ENCODE results near the gene VPS4A. TPM values are rescaled to one million over a fixed set of nuclear protein-coding genes. Genes with fewer than 3 reads are reported as not detected.

Gene VPS4A
- total and polyA plus RNA-seq, 2 of the 4 experiments (the other 2 are of a cell fraction) = 23.3 to 25.2 TPM

DNA sequence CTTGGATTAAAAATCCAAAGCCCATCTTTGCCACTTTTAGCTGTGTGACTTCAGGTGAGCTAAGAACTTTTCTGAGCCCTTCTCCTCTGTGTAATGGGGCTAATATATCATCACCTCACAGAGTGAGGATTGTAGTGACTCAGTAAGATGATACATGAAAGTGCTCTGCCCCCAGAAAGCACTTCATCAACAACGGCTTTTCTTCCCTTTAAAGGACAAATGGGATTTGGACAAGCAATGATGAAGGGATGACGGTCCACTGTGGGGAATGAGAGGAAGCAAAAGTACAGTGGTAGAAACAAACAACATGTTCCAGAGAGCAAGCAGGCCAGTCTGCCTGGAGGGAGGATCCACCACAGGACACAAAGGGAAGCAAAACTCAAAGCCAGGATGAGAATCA, 54.8 kb downstream of the VPS4A start:
- Histone ChIP-seq H2AK5ac (ENCODE audit: low read depth, low read length) (no peak overlapping the region), H4K5ac (ENCODE audit: low read depth, low read length) (peak overlapping the region; percentile 60; the same call in 1 of the 2 replicates), H2AFZ (replicated peaks; ENCODE audit: low read length, poor library complexity) (no peak overlapping the region), H3K27ac (ENCODE audit: insufficient read depth, low read length) (peak overlapping the region; percentile 31; the same call in 1 of the 2 replicates), H3K14ac (replicated peaks; ENCODE audit: low read depth, low read length) (no peak overlapping the region), H2BK15ac (ENCODE audit: low read depth, low read length) (no peak overlapping the region), H3K9ac (ENCODE audit: low read depth, low read length) (no peak overlapping the region; the same call in 1 of the 2 replicates), H3K9me3 (ENCODE audit: control insufficient read depth, insufficient read depth, low read length) (no peaks in the 10 kb centered on the region), H4K20me1 (ENCODE audit: insufficient read depth, low read length) (no peaks in the 10 kb centered on the region), H3K9me1 (ENCODE audit: insufficient read depth, low read length) (peaks cover 11% of the 10 kb centered on the region; the same call in 1 of the 2 replicates), H2BK120ac (ENCODE audit: low read depth, low read length) (no peak overlapping the region), H4K8ac (ENCODE audit: low read depth in 2 of 2, low read length in 2 of 2) (peak overlapping the region in 1 of 2 experiments; percentile 42; a peak in 1 of 4 replicates), H4K91ac (ENCODE audit: insufficient read depth, low read depth, low read length) (no peak overlapping the region), H3K23ac (ENCODE audit: low read depth, low read length) (no peak overlapping the region), H2AK9ac (replicated peaks; ENCODE audit: low read depth, low read length, poor library complexity) (no peak overlapping the region), H3K27me3 (ENCODE audit: control insufficient read depth, insufficient read depth, low read length) (no peaks in the 10 kb centered on the region), H3K4me3 (ENCODE audit: insufficient read depth, low read depth, low read length) (no peak overlapping the region), H3K79me1 (ENCODE audit: low read depth in 1 of 2, low read length in 2 of 2) (peaks cover 34 to 50% of the 10 kb centered on the region in 2 experiments), H3K18ac (ENCODE audit: low read depth, low read length) (no peak overlapping the region; the same call in 1 of the 2 replicates), H2BK20ac (ENCODE audit: low read depth, low read length) (no peak overlapping the region), H3K56ac (ENCODE audit: extremely low read depth, insufficient read depth, low read length) (no peak overlapping the region), H2BK5ac (ENCODE audit: low read depth, low read length, poor library complexity, severe bottlenecking) (peak overlapping the region; percentile 81), H3K36me3 (ENCODE audit: control insufficient read depth, insufficient read depth, low read length) (peaks cover 47% of the 10 kb centered on the region), H3K4ac (ENCODE audit: low read depth, low read length) (no peak overlapping the region), H3K4me2 (ENCODE audit: low read depth, low read length) (no peak overlapping the region), H3K4me1 (ENCODE audit: control insufficient read depth, insufficient read depth, low read length) (no peaks in the 10 kb centered on the region; the same call in 1 of the 2 replicates)
- no peak for TF ChIP-seq CEBPB (IDR thresholded peaks at IDR 0.05; ENCODE audit: low read depth, low read length)
- TF ChIP-seq, protein P1, sequence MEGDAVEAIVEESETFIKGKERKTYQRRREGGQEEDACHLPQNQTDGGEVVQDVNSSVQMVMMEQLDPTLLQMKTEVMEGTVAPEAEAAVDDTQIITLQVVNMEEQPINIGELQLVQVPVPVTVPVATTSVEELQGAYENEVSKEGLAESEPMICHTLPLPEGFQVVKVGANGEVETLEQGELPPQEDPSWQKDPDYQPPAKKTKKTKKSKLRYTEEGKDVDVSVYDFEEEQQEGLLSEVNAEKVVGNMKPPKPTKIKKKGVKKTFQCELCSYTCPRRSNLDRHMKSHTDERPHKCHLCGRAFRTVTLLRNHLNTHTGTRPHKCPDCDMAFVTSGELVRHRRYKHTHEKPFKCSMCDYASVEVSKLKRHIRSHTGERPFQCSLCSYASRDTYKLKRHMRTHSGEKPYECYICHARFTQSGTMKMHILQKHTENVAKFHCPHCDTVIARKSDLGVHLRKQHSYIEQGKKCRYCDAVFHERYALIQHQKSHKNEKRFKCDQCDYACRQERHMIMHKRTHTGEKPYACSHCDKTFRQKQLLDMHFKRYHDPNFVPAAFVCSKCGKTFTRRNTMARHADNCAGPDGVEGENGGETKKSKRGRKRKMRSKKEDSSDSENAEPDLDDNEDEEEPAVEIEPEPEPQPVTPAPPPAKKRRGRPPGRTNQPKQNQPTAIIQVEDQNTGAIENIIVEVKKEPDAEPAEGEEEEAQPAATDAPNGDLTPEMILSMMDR (conservative IDR thresholded peaks at IDR 0.05; ENCODE audit: low read depth, low read length) = no peak
- no peak for TF ChIP-seq NFE2L2 (IDR thresholded peaks at IDR 0.05; ENCODE audit: low read depth, low read length)
- no peak for TF ChIP-seq RAD21 (IDR thresholded peaks at IDR 0.05; ENCODE audit: low read length)
- TF ChIP-seq CHD1 (IDR thresholded peaks at IDR 0.05; ENCODE audit: low read depth, low read length) = no peak
- TF ChIP-seq BHLHE40 (IDR thresholded peaks at IDR 0.05; ENCODE audit: low read depth, low read length) = no peak
- no peak for TF ChIP-seq MAZ (IDR thresholded peaks at IDR 0.05; ENCODE audit: borderline replicate concordance, low read depth, low read length)
- TF ChIP-seq, protein P2, sequence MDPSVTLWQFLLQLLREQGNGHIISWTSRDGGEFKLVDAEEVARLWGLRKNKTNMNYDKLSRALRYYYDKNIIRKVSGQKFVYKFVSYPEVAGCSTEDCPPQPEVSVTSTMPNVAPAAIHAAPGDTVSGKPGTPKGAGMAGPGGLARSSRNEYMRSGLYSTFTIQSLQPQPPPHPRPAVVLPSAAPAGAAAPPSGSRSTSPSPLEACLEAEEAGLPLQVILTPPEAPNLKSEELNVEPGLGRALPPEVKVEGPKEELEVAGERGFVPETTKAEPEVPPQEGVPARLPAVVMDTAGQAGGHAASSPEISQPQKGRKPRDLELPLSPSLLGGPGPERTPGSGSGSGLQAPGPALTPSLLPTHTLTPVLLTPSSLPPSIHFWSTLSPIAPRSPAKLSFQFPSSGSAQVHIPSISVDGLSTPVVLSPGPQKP (IDR thresholded peaks at IDR 0.05; ENCODE audit: borderline replicate concordance, low read depth, low read length) = no peak
- TF ChIP-seq POLR2A (IDR thresholded peaks at IDR 0.05; ENCODE audit: low read depth, low read length) = no peak
- TF ChIP-seq, protein P3, sequence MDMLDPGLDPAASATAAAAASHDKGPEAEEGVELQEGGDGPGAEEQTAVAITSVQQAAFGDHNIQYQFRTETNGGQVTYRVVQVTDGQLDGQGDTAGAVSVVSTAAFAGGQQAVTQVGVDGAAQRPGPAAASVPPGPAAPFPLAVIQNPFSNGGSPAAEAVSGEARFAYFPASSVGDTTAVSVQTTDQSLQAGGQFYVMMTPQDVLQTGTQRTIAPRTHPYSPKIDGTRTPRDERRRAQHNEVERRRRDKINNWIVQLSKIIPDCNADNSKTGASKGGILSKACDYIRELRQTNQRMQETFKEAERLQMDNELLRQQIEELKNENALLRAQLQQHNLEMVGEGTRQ (IDR thresholded peaks at IDR 0.05; ENCODE audit: low read depth, low read length) = no peak
- TF ChIP-seq FOS (IDR thresholded peaks at IDR 0.05; ENCODE audit: low read depth, low read length) = no peak
- TF ChIP-seq MXI1 (IDR thresholded peaks at IDR 0.05; ENCODE audit: borderline replicate concordance, low read depth, low read length) = no peak
- TF ChIP-seq RCOR1 (IDR thresholded peaks at IDR 0.05; ENCODE audit: insufficient replicate concordance, low read length) = no peak
- TF ChIP-seq RFX5 (IDR thresholded peaks at IDR 0.05; ENCODE audit: low read depth, low read length) = no peak
- no peak for TF ChIP-seq SMC3 (IDR thresholded peaks at IDR 0.05; ENCODE audit: low read depth, low read length)
- TF ChIP-seq MAFK (IDR thresholded peaks at IDR 0.05; ENCODE audit: low read depth, low read length) = no peak
- in situ Hi-C loops (cut with MboI; ENCODE audit: low sequenced_read_pairs) = no loop called here
- DNase-seq = peak; percentile 55
- dilution Hi-C loops (cut with HindIII; ENCODE audit: low sequenced_read_pairs, unreplicated experiment) = no loop called here
- ChIA-PET CTCF (no interaction called here), POLR2A (ENCODE audit: unreplicated experiment) (no interaction called here)
- intact Hi-C loops (cut with micrococcal nuclease) = no loop called here
- ATAC-seq (ENCODE audit: low read depth) = peak; percentile 27; the same call in 1 of the 2 replicates
- WGBS, 2 experiments (ENCODE audit: extremely low coverage in 2 of 2, insufficient read length in 1 of 2) = no CpG with 5 or more reads among the region's 2 CpGs
- BruUV-seq (replicated peaks) = no TSS peak

All from IMR-90 (cell line).